ENCODE data around the gene CLIC1. TPM values are rescaled to one million over a fixed set of nuclear protein-coding genes. Genes with fewer than 3 reads are reported as not detected.

The CLIC1 gene
- polyA plus RNA-seq, 1 donor (not counting 4 experiments of a cell fraction or from before 2014, with no cell fraction given) = 832 TPM

DNA sequence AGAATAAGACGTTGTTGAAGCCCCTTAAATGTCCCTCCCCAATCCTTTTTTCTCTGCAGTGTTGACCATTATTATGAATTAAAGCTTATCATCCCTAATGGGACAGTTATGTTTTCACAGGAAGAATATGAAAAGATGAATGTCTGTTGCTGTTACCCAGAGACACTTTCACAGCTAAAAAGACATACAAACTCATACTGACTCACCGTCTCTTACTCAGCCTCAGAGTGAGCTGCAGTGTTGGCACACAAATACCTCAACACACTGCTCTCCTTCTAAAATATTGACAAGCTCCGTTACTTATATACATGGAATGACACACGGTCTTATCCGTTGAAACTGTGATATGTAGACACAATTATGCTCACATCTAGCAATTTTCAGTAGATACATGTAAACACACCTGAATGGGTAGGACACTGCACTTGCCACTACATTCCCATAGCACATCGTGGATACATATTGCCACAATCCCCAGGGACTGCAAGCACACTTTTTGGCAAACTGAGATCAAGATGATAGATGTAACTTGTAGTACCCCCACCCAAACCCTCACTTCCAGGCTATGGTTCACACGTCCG, 16.5 kb upstream of the CLIC1 start:
- dilution Hi-C loops (cut with MboI; ENCODE audit: extremely low pct_ligation_motif_present, low sequenced_read_pairs) = no loop called here
- Histone ChIP-seq H3K4me3 (ENCODE audit: control insufficient read depth in 2 of 3, extremely low read depth in 1 of 3, insufficient read depth in 2 of 3, low read depth in 1 of 3, low read length in 3 of 3) (no peak overlapping the region), H3K27me3 (ENCODE audit: control insufficient read depth, extremely low read depth, insufficient read depth, low read length) (no peaks in the 10 kb centered on the region), H3K4me1 (ENCODE audit: control insufficient read depth, extremely low read depth, insufficient read depth, low read length) (no peaks in the 10 kb centered on the region), H3K9ac (ENCODE audit: control insufficient read depth, extremely low read depth, insufficient read depth, low read length) (no peak overlapping the region), H3K9me1 (ENCODE audit: control insufficient read depth, extremely low read depth, insufficient read depth, low read length) (no peaks in the 10 kb centered on the region), H3K79me2 (ENCODE audit: control insufficient read depth, insufficient read depth, low read length) (no peaks in the 10 kb centered on the region), H2AFZ (ENCODE audit: control insufficient read depth, low read length) (no peak overlapping the region), H3K36me3 (ENCODE audit: control insufficient read depth in 2 of 2, extremely low read depth in 1 of 2, insufficient read depth in 2 of 2, low read length in 2 of 2) (peaks cover 0 to 2% of the 10 kb centered on the region in 2 experiments), H3K9me3 (ENCODE audit: control insufficient read depth, low read depth, low read length) (no peaks in the 10 kb centered on the region), H3K4me2 (ENCODE audit: control insufficient read depth, extremely low read depth, insufficient read depth, low read depth, low read length) (no peak overlapping the region), H3K27ac (ENCODE audit: control insufficient read depth, insufficient read depth, low read length) (no peak overlapping the region), H4K20me1 (ENCODE audit: control insufficient read depth, extremely low read depth, insufficient read depth, low read length) (no peaks in the 10 kb centered on the region)
- DNase-seq (ENCODE audit: low read depth, low spot score) (no peak), FAIRE-seq (no peak)
- TF ChIP-seq CTCF (optimal IDR thresholded peaks at IDR 0.05 in 1 of 3, IDR thresholded peaks at IDR 0.05 in 1 of 3, conservative IDR thresholded peaks at IDR 0.05 in 1 of 3; ENCODE audit: extremely low read depth in 1 of 3, insufficient read depth in 2 of 3, low read length in 3 of 3) (no peak), EZH2 (IDR thresholded peaks at IDR 0.05; ENCODE audit: low read length) (no peak)

- Histone ChIP-seq H3K4me3 (ENCODE audit: control insufficient read depth in 2 of 3, extremely low read depth in 1 of 3, insufficient read depth in 2 of 3, low read depth in 1 of 3, low read length in 3 of 3) (no peak overlapping the region), H3K27ac (ENCODE audit: control insufficient read depth, insufficient read depth, low read length) (no peak overlapping the region), H3K9me3 (ENCODE audit: control insufficient read depth, low read depth, low read length) (no peaks in the 10 kb centered on the region), H2AFZ (ENCODE audit: control insufficient read depth, low read length) (no peak overlapping the region), H3K36me3 (ENCODE audit: control insufficient read depth in 2 of 2, extremely low read depth in 1 of 2, insufficient read depth in 2 of 2, low read length in 2 of 2) (peaks cover 0 to 12% of the 10 kb centered on the region in 2 experiments), H3K9ac (ENCODE audit: control insufficient read depth, extremely low read depth, insufficient read depth, low read length) (no peak overlapping the region), H3K4me1 (ENCODE audit: control insufficient read depth, extremely low read depth, insufficient read depth, low read length) (no peaks in the 10 kb centered on the region), H3K9me1 (ENCODE audit: control insufficient read depth, extremely low read depth, insufficient read depth, low read length) (no peaks in the 10 kb centered on the region), H4K20me1 (ENCODE audit: control insufficient read depth, extremely low read depth, insufficient read depth, low read length) (no peaks in the 10 kb centered on the region), H3K79me2 (ENCODE audit: control insufficient read depth, insufficient read depth, low read length) (no peaks in the 10 kb centered on the region), H3K27me3 (ENCODE audit: control insufficient read depth, extremely low read depth, insufficient read depth, low read length) (no peaks in the 10 kb centered on the region), H3K4me2 (ENCODE audit: control insufficient read depth, extremely low read depth, insufficient read depth, low read depth, low read length) (no peak overlapping the region)
- no peak for DNase-seq (ENCODE audit: low read depth, low spot score)
- no peak for FAIRE-seq
- dilution Hi-C loops (cut with MboI; ENCODE audit: extremely low pct_ligation_motif_present, low sequenced_read_pairs) = no loop called here
- TF ChIP-seq CTCF (optimal IDR thresholded peaks at IDR 0.05 in 1 of 3, IDR thresholded peaks at IDR 0.05 in 1 of 3, conservative IDR thresholded peaks at IDR 0.05 in 1 of 3; ENCODE audit: extremely low read depth in 1 of 3, insufficient read depth in 2 of 3, low read length in 3 of 3) (no peak), EZH2 (IDR thresholded peaks at IDR 0.05; ENCODE audit: low read length) (no peak)
Measured at GRCh38 chr6:31750411-31751022, 14.2 kb upstream of the CLIC1 start.

Measured in keratinocyte (primary cell).